A549 (cell line): ENCODE data around the gene ARHGAP10. TPM values are rescaled to one million over a fixed set of nuclear protein-coding genes. Genes with fewer than 3 reads are reported as not detected.

ENCODE experiments used
- ATAC-seq, 2 experiments: fragments of 200-7000 bp in 1 of 2; fragments of >200 bp in 1 of 2; cut with Nextera tagmentation in 1 of 2; cut with Tn5 transposase in 1 of 2; 3 replicates each; pipeline versions ENCODE4 v1.8.0 to v1.9.1; 2018 to 2020; ENCODE audit warnings: mild to moderate bottlenecking in 1 of 2, moderate library complexity in 1 of 2
- CTCF ChIA-PET: fragments of 300-600 bp; sonication (Branson Sonifier 250); formaldehyde crosslinking; extraction: SDS; loops from one replicate; lab custom pipeline; 2021; ENCODE audit warnings: antibody characterized with exemption, inconsistent platforms; lab: Yijun Ruan, JAX
- POLR2A ChIA-PET: fragments of 350-600 bp; formaldehyde crosslinking; extraction: SDS; loops from one replicate; lab custom pipeline; 2021; ENCODE audit warnings: antibody characterized with exemption, inconsistent platforms; lab: Yijun Ruan, JAX
- DNase-seq, 2 experiments: peaks; one replicate each; pipeline versions ENCODE4 v3.0.0 to v3.0.0-alpha.2; 2011 to 2016; ENCODE audit warnings: low read depth in 1 of 2, low spot score in 1 of 2
- FAIRE-seq: peaks from 2 replicates; lab custom pipeline; 2011; peaks lifted over from hg19 to GRCh38; lab: Jason Lieb, UNC
- H3K27ac ChIP-seq, 2 experiments: fragments of >200 bp; sonication (Bioruptor Twin); formaldehyde crosslinking; 3 replicates each; pipeline ENCODE4 v1.5.1; 2016 to 2017
- H3K4me1 ChIP-seq: fragments of >200 bp; sonication (Bioruptor Twin); formaldehyde crosslinking; 3 replicates; pipeline ENCODE4 v1.6.1; 2016
- H3K4me2 ChIP-seq: fragments of >200 bp; sonication (Bioruptor Twin); formaldehyde crosslinking; 3 replicates; pipeline ENCODE4 v1.6.1; 2016
- H3K4me3 ChIP-seq: fragments of >200 bp; sonication (Bioruptor Twin); formaldehyde crosslinking; 3 replicates; pipeline ENCODE4 v1.5.1; 2016
- H3K9me3 ChIP-seq: fragments of >200 bp; sonication (Bioruptor Twin); formaldehyde crosslinking; 3 replicates; pipeline ENCODE4 v1.6.1; 2016
- BHLHE40 ChIP-seq: IDR thresholded peaks from 2 replicates; pipeline ENCODE4 v1.6.1; 2012; ENCODE audit warnings: low read depth, low read length, inconsistent platforms
- CBX8 ChIP-seq: fragments of 200-600 bp; sonication (generic); IDR thresholded peaks from 2 replicates; pipeline ENCODE4 v1.6.1; 2016
- E2F6 ChIP-seq: IDR thresholded peaks from 2 replicates; pipeline ENCODE4 v1.6.1; 2012; ENCODE audit warnings: low read depth, borderline replicate concordance
- EHF ChIP-seq: fragments of 250-450 bp; sonication (Bioruptor Pico); IDR thresholded peaks from 2 replicates; pipeline ENCODE4 v1.5.0; 2020; ENCODE audit warnings: mild to moderate bottlenecking
- ELK1 ChIP-seq: fragments of 150-350 bp; IDR thresholded peaks from 2 replicates; pipeline ENCODE4 v1.6.1; 2014; ENCODE audit warnings: low read depth, mild to moderate bottlenecking, low read length
- ESRRA ChIP-seq: fragments of 150-350 bp; IDR thresholded peaks from 2 replicates; pipeline ENCODE4 v1.6.1; 2014; ENCODE audit warnings: mild to moderate bottlenecking, low read length, borderline replicate concordance
- FOSB ChIP-seq: fragments of 250-450 bp; sonication (Bioruptor Pico); IDR thresholded peaks from 2 replicates; pipeline ENCODE4 v1.5.0; 2020; ENCODE audit warnings: mild to moderate bottlenecking, moderate library complexity
- FOSL2 ChIP-seq, 2 experiments: fragments of 450-650 bp in 1 of 2; fragments of >200 bp in 1 of 2; sonication (Bioruptor Twin) in 1 of 2; formaldehyde crosslinking; IDR thresholded peaks; 2 replicates each; pipeline versions ENCODE4 v1.5.0 to v1.6.1; 2016 to 2020; ENCODE audit warnings: mild to moderate bottlenecking in 1 of 2, moderate library complexity in 1 of 2
- FOXS1 ChIP-seq: fragments of 250-450 bp; sonication (Bioruptor Pico); IDR thresholded peaks from 2 replicates; pipeline ENCODE4 v1.5.0; 2020; ENCODE audit warnings: mild to moderate bottlenecking, moderate library complexity
- GATA3 ChIP-seq: IDR thresholded peaks from 2 replicates; pipeline ENCODE4 v1.6.1; 2012; ENCODE audit warnings: borderline replicate concordance
- HES2 ChIP-seq: fragments of >200 bp; sonication (Bioruptor Twin); formaldehyde crosslinking; IDR thresholded peaks from 2 replicates; pipeline ENCODE4 v1.6.1; 2016
- HEYL ChIP-seq: fragments of 250-450 bp; sonication (Bioruptor Pico); IDR thresholded peaks from 2 replicates; pipeline ENCODE4 v1.8.0; 2021; ENCODE audit warnings: mild to moderate bottlenecking, moderate library complexity
- HOXA7 ChIP-seq: fragments of 250-450 bp; sonication (Bioruptor Pico); IDR thresholded peaks from 2 replicates; pipeline ENCODE4 v1.5.0; 2020; ENCODE audit warnings: mild to moderate bottlenecking, moderate library complexity
- HOXB5 ChIP-seq: fragments of 250-450 bp; sonication (Bioruptor Pico); IDR thresholded peaks from 2 replicates; pipeline ENCODE4 v1.5.0; 2020; ENCODE audit warnings: mild to moderate bottlenecking, moderate library complexity
- JUNB ChIP-seq: fragments of >200 bp; sonication (Bioruptor Twin); formaldehyde crosslinking; IDR thresholded peaks from 2 replicates; pipeline ENCODE4 v1.6.1; 2016
- KDM5A ChIP-seq: fragments of 200-600 bp; sonication (generic); IDR thresholded peaks from 2 replicates; pipeline ENCODE4 v1.6.1; 2016; ENCODE audit warnings: antibody characterized with exemption, mild to moderate bottlenecking
- MYC ChIP-seq: IDR thresholded peaks from 2 replicates; pipeline ENCODE4 v1.6.1; 2012; ENCODE audit warnings: mild to moderate bottlenecking, inconsistent platforms, low read length, improper control_type of control experiment, borderline replicate concordance
- NR3C1 ChIP-seq: fragments of >200 bp; sonication (Bioruptor Twin); formaldehyde crosslinking; IDR thresholded peaks from 3 replicates; pipeline ENCODE4 v1.6.1; 2017
- PHF8 ChIP-seq: fragments of 200-600 bp; sonication (generic); IDR thresholded peaks from 2 replicates; pipeline ENCODE4 v1.6.1; 2016; ENCODE audit warnings: low read depth, mild to moderate bottlenecking, antibody characterized with exemption, moderate library complexity, borderline replicate concordance
- POLR2A ChIP-seq: IDR thresholded peaks from 2 replicates; pipeline ENCODE4 v1.6.1; 2012; ENCODE audit warnings: mild to moderate bottlenecking, low read length
- RFX5 ChIP-seq: fragments of 450-650 bp; IDR thresholded peaks from 2 replicates; pipeline ENCODE4 v1.7.1; 2014; ENCODE audit warnings: antibody characterized with exemption, mild to moderate bottlenecking, moderate library complexity
- ZNF302 ChIP-seq: fragments of 250-450 bp; sonication (Bioruptor Pico); IDR thresholded peaks from 2 replicates; pipeline ENCODE4 v1.9.0; 2021; ENCODE audit warnings: inconsistent platforms, mild to moderate bottlenecking, moderate library complexity
- ZSCAN20 ChIP-seq: fragments of 250-450 bp; sonication (Bioruptor Pico); IDR thresholded peaks from 2 replicates; pipeline ENCODE4 v1.8.0; 2022; ENCODE audit warnings: mild to moderate bottlenecking, moderate library complexity
- WGBS: methylation state at CpG from one replicate; pipeline ENCODE4 v1.1.6; 2017; ENCODE audit errors: missing lambda C conversion rate; 5-methylcytosine and 5-hydroxymethylcytosine counted together
- polyA plus RNA-seq, 4 experiments: library from polyadenylated mRNA; depleted of rRNA in 3 of 4; stranded (reverse); fragments of >200 nt; fragmentation: RNase III in 1 of 4; extraction: RNeasy Plus Mini Kit Qiagen cat#74134 plus additional on column Dnase treatment in 1 of 4; gene quantifications; 2 replicates in 3 of 4; 3 replicates in 1 of 4; pipeline ENCODE4 v1.2.3, GENCODE V29; 2011 to 2017

ARHGAP10 gene
- polyA plus RNA-seq, 2 of the 4 experiments (the other 2 are of a cell fraction): 7.0 to 7.2 TPM

GRCh38 chr4:148089624-148090023, 357.7 kb downstream of the ARHGAP10 start:
- no peak overlapping the region for H3K4me2 ChIP-seq
- no peak overlapping the region for H3K4me3 ChIP-seq
- ChIA-PET CTCF (no interaction called here), POLR2A (no interaction called here)
- no peaks in the 10 kb centered on the region for H3K4me1 ChIP-seq
- H3K27ac ChIP-seq: no peak overlapping the region
- no peak for TF ChIP-seq ZSCAN20 (CRISPR knock-in tag)
- no peak for TF ChIP-seq MYC
- TF ChIP-seq RFX5: no peak
- no peak for TF ChIP-seq JUNB
- TF ChIP-seq EHF: no peak
- TF ChIP-seq FOXS1 (CRISPR knock-in tag): no peak
- no peak for TF ChIP-seq HOXB5
- no peak for TF ChIP-seq BHLHE40
- no peak for TF ChIP-seq GATA3
- TF ChIP-seq FOSB (CRISPR knock-in tag): no peak
- no peak for TF ChIP-seq KDM5A
- TF ChIP-seq NR3C1: no peak
- no peak for TF ChIP-seq FOSL2 (IDR thresholded peaks at IDR 0.05)
- TF ChIP-seq FOSL2 (CRISPR knock-in tag; IDR thresholded peaks at IDR 0.05): no peak
- no peak for TF ChIP-seq HES2
- no peak for TF ChIP-seq ESRRA
- no peak for ATAC-seq
- no peak for FAIRE-seq
- no peaks in the 10 kb centered on the region for H3K9me3 ChIP-seq
- DNase-seq: no peak
- WGBS: 73% methylated on average over 4 of the region's 6 CpGs

- H3K4me2 ChIP-seq: no peak overlapping the region
- POLR2A ChIA-PET: no interaction called here
- TF ChIP-seq ZSCAN20 (CRISPR knock-in tag) (no peak), E2F6 (no peak), EHF (no peak), HOXA7 (CRISPR knock-in tag) (no peak), PHF8 (no peak), JUNB (no peak), FOSB (CRISPR knock-in tag) (no peak), CBX8 (no peak), ZNF302 (CRISPR knock-in tag) (no peak), ELK1 (no peak), POLR2A (no peak), ESRRA (no peak), MYC (no peak), HEYL (CRISPR knock-in tag) (no peak)
- ATAC-seq (no peak), DNase-seq (no peak), FAIRE-seq (no peak)
- CTCF ChIA-PET: no interaction called here
- no peaks in the 10 kb centered on the region for H3K4me1 ChIP-seq
- WGBS: 82% methylated on average over 6 of the region's 6 CpGs
- H3K4me3 ChIP-seq: no peak overlapping the region
- no peak overlapping the region for H3K27ac ChIP-seq
- no peaks in the 10 kb centered on the region for H3K9me3 ChIP-seq
These were observed 358.1 kb downstream of the ARHGAP10 start for GRCh38 chr4:148090029-148090428.
